ENCODE results near the gene CSH2. TPM values are rescaled to one million over a fixed set of nuclear protein-coding genes. Genes with fewer than 3 reads are reported as not detected.
"Not testable (repeated sequence)": the region's sequence is repeated elsewhere in the genome, so short reads cannot be mapped to it uniquely, and the experiment has no call there.

CSH2 gene
- total RNA-seq, 8 experiments from 2014 or later: 0.57 TPM; not detected in 7

GRCh38 chr17:63870292-63870665 is 3.2 kb downstream of the CSH2 start:
- H3K4me3 ChIP-seq; ATAC-seq (replicated peaks in 6 of 8); H3K27ac ChIP-seq; in situ Hi-C loops (cut with MboI; ENCODE audit: low pct_unique_long_range_greater_than_20kb in 2 of 9, low sequenced_read_pairs in 9 of 9, unreplicated experiment in 9 of 9); H3K4me1 ChIP-seq (replicated peaks in 1 of 2): not testable (repeated sequence)
- WGBS, 10 experiments: 14 to 95% (median 82%) methylated on average over 1 to 4 of the region's 4 CpGs; no CpG with 5 or more reads in 3 of the 10 experiments

- in situ Hi-C loops (cut with MboI; ENCODE audit: low pct_unique_long_range_greater_than_20kb in 2 of 9, low sequenced_read_pairs in 9 of 9, unreplicated experiment in 9 of 9); H3K27ac ChIP-seq; H3K4me3 ChIP-seq; H3K4me1 ChIP-seq (replicated peaks in 1 of 2): not testable (repeated sequence)
- WGBS, 10 experiments: 0 to 100% (median 58%) methylated on average over 1 to 5 of the region's 9 CpGs; no CpG with 5 or more reads in 4 of the 10 experiments
- ATAC-seq (replicated peaks in 6 of 8): peak in 3 of 8 experiments; percentile 25 to 40 (median 38)
Observed at GRCh38 chr17:63869491-63870291, 3.8 kb downstream of the CSH2 start.

GRCh38 chr17:63866625-63867024 is 6.9 kb downstream of the CSH2 start:
- H3K4me3 ChIP-seq; H3K27ac ChIP-seq; in situ Hi-C loops (cut with MboI; ENCODE audit: low pct_unique_long_range_greater_than_20kb in 2 of 9, low sequenced_read_pairs in 9 of 9, unreplicated experiment in 9 of 9); H3K4me1 ChIP-seq (replicated peaks in 1 of 2): not testable (repeated sequence)
- 100% methylated on average over 1 of the region's 7 CpGs; no CpG with 5 or more reads in 6 of the 10 experiments for WGBS, 10 experiments
- ATAC-seq (replicated peaks in 6 of 8): peak in 4 of 8 experiments; percentile 16 to 68 (median 56)

- H3K4me1 ChIP-seq (replicated peaks in 1 of 2): peaks cover 0 to 5% of the 10 kb centered on the region in 2 donors
- WGBS, 10 experiments: 46 to 80% (median 57%) methylated on average over 1 to 3 of the region's 3 CpGs; no CpG with 5 or more reads in 5 of the 10 experiments
- peak in 1 of 8 experiments; percentile 24 for ATAC-seq (replicated peaks in 6 of 8)
- H3K27ac ChIP-seq: no peak overlapping the region
- in situ Hi-C loops (cut with MboI; ENCODE audit: low pct_unique_long_range_greater_than_20kb in 2 of 9, low sequenced_read_pairs in 9 of 9, unreplicated experiment in 9 of 9): no loop called here
- no peak overlapping the region for H3K4me3 ChIP-seq
Observed at GRCh38 chr17:63859257-63859656, 14.2 kb downstream of the CSH2 start.

- in situ Hi-C loops (cut with MboI; ENCODE audit: low pct_unique_long_range_greater_than_20kb in 2 of 9, low sequenced_read_pairs in 9 of 9, unreplicated experiment in 9 of 9); H3K4me1 ChIP-seq (replicated peaks in 1 of 2); H3K4me3 ChIP-seq; ATAC-seq (replicated peaks in 6 of 8); H3K27ac ChIP-seq: not testable (repeated sequence)
- 24 to 100% (median 90%) methylated on average over 2 to 8 of the region's 8 CpGs; no CpG with 5 or more reads in 2 of the 10 experiments for WGBS, 10 experiments
Observed at GRCh38 chr17:63856425-63856824, 17.1 kb downstream of the CSH2 start.

- 0 to 87% (median 56%) methylated on average over 1 to 6 of the region's 8 CpGs; no CpG with 5 or more reads in 2 of the 10 experiments for WGBS, 10 experiments
- Histone ChIP-seq H3K27ac (no peak overlapping the region), H3K4me1 (replicated peaks in 1 of 2) (peaks cover 0 to 5% of the 10 kb centered on the region in 2 donors), H3K4me3 (no peak overlapping the region)
- in situ Hi-C loops (cut with MboI; ENCODE audit: low pct_unique_long_range_greater_than_20kb in 2 of 9, low sequenced_read_pairs in 9 of 9, unreplicated experiment in 9 of 9): no loop called here
- no peak for ATAC-seq (replicated peaks in 6 of 8)
Observed at GRCh38 chr17:63855185-63855584, 18.3 kb downstream of the CSH2 start.

- ATAC-seq (replicated peaks in 6 of 8): no peak
- H3K4me3 ChIP-seq: no peak overlapping the region
- WGBS, 10 experiments: 13 to 80% (median 58%) methylated on average over 1 to 5 of the region's 5 CpGs; no CpG with 5 or more reads in 2 of the 10 experiments
- peaks cover 0 to 5% of the 10 kb centered on the region in 2 donors for H3K4me1 ChIP-seq (replicated peaks in 1 of 2)
- no peak overlapping the region for H3K27ac ChIP-seq
- in situ Hi-C loops (cut with MboI; ENCODE audit: low pct_unique_long_range_greater_than_20kb in 2 of 9, low sequenced_read_pairs in 9 of 9, unreplicated experiment in 9 of 9): no loop called here
Observed at GRCh38 chr17:63854709-63855108, 18.8 kb downstream of the CSH2 start.

GRCh38 chr17:63853260-63853659 is 20.2 kb downstream of the CSH2 start:
- in situ Hi-C loops (cut with MboI; ENCODE audit: low pct_unique_long_range_greater_than_20kb in 2 of 9, low sequenced_read_pairs in 9 of 9, unreplicated experiment in 9 of 9): no loop called here
- ATAC-seq (replicated peaks in 6 of 8): no peak
- WGBS, 10 experiments: 50 to 100% (median 79%) methylated on average over 1 to 2 of the region's 2 CpGs; no CpG with 5 or more reads in 1 of the 10 experiments
- H3K27ac ChIP-seq: no peak overlapping the region
- no peak overlapping the region for H3K4me3 ChIP-seq
- no peaks in the 10 kb centered on the region for H3K4me1 ChIP-seq (replicated peaks in 1 of 2)

GRCh38 chr17:63850401-63850800 is 23.1 kb downstream of the CSH2 start:
- 60 to 100% (median 86%) methylated on average over 1 to 2 of the region's 9 CpGs; no CpG with 5 or more reads in 7 of the 10 experiments for WGBS, 10 experiments
- Histone ChIP-seq H3K4me1 (replicated peaks in 1 of 2) (no peaks in the 10 kb centered on the region), H3K4me3 (no peak overlapping the region), H3K27ac (no peak overlapping the region)
- in situ Hi-C loops (cut with MboI; ENCODE audit: low pct_unique_long_range_greater_than_20kb in 2 of 9, low sequenced_read_pairs in 9 of 9, unreplicated experiment in 9 of 9): no loop called here
- ATAC-seq (replicated peaks in 6 of 8): no peak

GRCh38 chr17:63848834-63849689 is 24.4 kb downstream of the CSH2 start:
- Histone ChIP-seq H3K4me3 (no peak overlapping the region), H3K4me1 (replicated peaks in 1 of 2) (no peaks in the 10 kb centered on the region), H3K27ac (no peak overlapping the region)
- peak in 4 of 8 experiments; percentile 28 to 99 (median 98) for ATAC-seq (replicated peaks in 6 of 8)
- in situ Hi-C loops (cut with MboI; ENCODE audit: low pct_unique_long_range_greater_than_20kb in 2 of 9, low sequenced_read_pairs in 9 of 9, unreplicated experiment in 9 of 9): no loop called here
- WGBS, 10 experiments: 0 to 94% (median 72%) methylated on average over 3 to 29 of the region's 82 CpGs; no CpG with 5 or more reads in 2 of the 10 experiments

- Histone ChIP-seq H3K27ac (no peak overlapping the region), H3K4me1 (replicated peaks in 1 of 2) (no peaks in the 10 kb centered on the region), H3K4me3 (no peak overlapping the region)
- ATAC-seq (replicated peaks in 6 of 8): no peak
- in situ Hi-C loops (cut with MboI; ENCODE audit: low pct_unique_long_range_greater_than_20kb in 2 of 9, low sequenced_read_pairs in 9 of 9, unreplicated experiment in 9 of 9): no loop called here
- WGBS, 10 experiments: 62 to 100% (median 94%) methylated on average over 1 to 3 of the region's 3 CpGs; no CpG with 5 or more reads in 4 of the 10 experiments
Observed at GRCh38 chr17:63847525-63848249, 25.8 kb downstream of the CSH2 start.

- Histone ChIP-seq H3K4me3 (no peak overlapping the region), H3K4me1 (replicated peaks in 1 of 2) (peaks cover 8 to 9% of the 10 kb centered on the region in 2 donors), H3K27ac (no peak overlapping the region)
- ATAC-seq (replicated peaks in 6 of 8): no peak
- WGBS, 10 experiments: 0 to 100% (median 30%) methylated on average over 1 of the region's 1 CpG; no CpG with 5 or more reads in 2 of the 10 experiments
- in situ Hi-C loops (cut with MboI; ENCODE audit: low pct_unique_long_range_greater_than_20kb in 2 of 9, low sequenced_read_pairs in 9 of 9, unreplicated experiment in 9 of 9): no loop called here
Observed at GRCh38 chr17:63845509-63845908, 28.0 kb downstream of the CSH2 start.
